OCI-LY1 (cell line): ENCODE measurements around the gene HSPA9.

ENCODE experiments used
- H2AFZ ChIP-seq: fragments of 200-600 bp; sonication (generic), shearing (Covaris generic); 2 replicates; pipeline ENCODE4 v1.6.0; 2014; ENCODE audit warnings: antibody characterized with exemption, mild to moderate bottlenecking, low read length
- H3F3A ChIP-seq: fragments of 200-600 bp; sonication (generic), shearing (Covaris generic); 2 replicates; pipeline ENCODE4 v1.6.0; 2014; ENCODE audit warnings: mild to moderate bottlenecking, antibody characterized with exemption, low read length, moderate library complexity; ENCODE audit not compliant: insufficient read depth
- H3K27ac ChIP-seq: fragments of 200-600 bp; sonication (generic); 2 replicates; pipeline ENCODE4 v1.5.1; 2014; ENCODE audit warnings: low read length, mixed run types, mild to moderate bottlenecking, low read depth; ENCODE audit not compliant: poor library complexity, severe bottlenecking
- H3K27me3 ChIP-seq: fragments of 200-600 bp; sonication (generic); 2 replicates; pipeline ENCODE4 v1.6.0; 2014; ENCODE audit warnings: antibody characterized with exemption, mild to moderate bottlenecking, low read length, moderate library complexity; ENCODE audit not compliant: insufficient read depth
- H3K36me3 ChIP-seq: fragments of 200-600 bp; sonication (generic); 2 replicates; pipeline ENCODE4 v1.6.1; 2014; ENCODE audit warnings: mild to moderate bottlenecking, antibody characterized with exemption, low read length, moderate library complexity, mixed read lengths; ENCODE audit not compliant: insufficient read depth
- H3K4me1 ChIP-seq: fragments of 200-600 bp; sonication (generic); 2 replicates; pipeline ENCODE4 v1.5.1; 2014; ENCODE audit warnings: mild to moderate bottlenecking, low read length, moderate library complexity; ENCODE audit not compliant: insufficient read depth, severe bottlenecking
- H3K4me2 ChIP-seq: fragments of 200-600 bp; sonication (generic), shearing (Covaris generic); 2 replicates; pipeline ENCODE4 v1.6.1; 2014; ENCODE audit warnings: low read length
- H3K4me3 ChIP-seq: fragments of 200-600 bp; sonication (generic); 2 replicates; pipeline ENCODE4 v1.5.1; 2014; ENCODE audit warnings: low read length, low read depth, mild to moderate bottlenecking, mixed read lengths; ENCODE audit not compliant: poor library complexity, severe bottlenecking
- H3K79me2 ChIP-seq: fragments of 200-600 bp; shearing (Covaris generic); 2 replicates; pipeline ENCODE4 v1.6.1; 2016; ENCODE audit warnings: mixed run types, low read length, mixed read lengths; ENCODE audit not compliant: insufficient read depth
- H3K9ac ChIP-seq: fragments of 200-600 bp; sonication (generic), shearing (Covaris generic); 2 replicates; pipeline ENCODE4 v1.6.1; 2014; ENCODE audit warnings: mild to moderate bottlenecking, low read length, mixed read lengths
- H3K9me2 ChIP-seq: fragments of 200-600 bp; sonication (generic), shearing (Covaris generic); 2 replicates; pipeline ENCODE4 v1.6.1; 2014; ENCODE audit warnings: low read depth, mild to moderate bottlenecking, low read length, mixed read lengths
- H3K9me3 ChIP-seq: fragments of 200-600 bp; shearing (Covaris generic); 2 replicates; pipeline ENCODE4 v1.6.1; 2014; ENCODE audit warnings: low read length, mixed read lengths
- H4K20me1 ChIP-seq: fragments of 200-600 bp; sonication (generic), shearing (Covaris generic); 2 replicates; pipeline ENCODE4 v1.6.0; 2016; ENCODE audit warnings: mild to moderate bottlenecking, low read length; ENCODE audit not compliant: insufficient read depth
- CTCF ChIP-seq: fragments of 200-600 bp; sonication (generic), shearing (Covaris generic); IDR thresholded peaks from 2 replicates; pipeline ENCODE4 v1.5.1; 2017; ENCODE audit warnings: mild to moderate bottlenecking, antibody characterized with exemption, low read length, moderate library complexity, mixed read lengths
- EZH2 ChIP-seq: fragments of 200-600 bp; sonication (generic), shearing (Covaris generic); IDR thresholded peaks from 2 replicates; pipeline ENCODE4 v1.8.0; 2017; ENCODE audit warnings: borderline replicate concordance, mixed run types, mild to moderate bottlenecking, antibody characterized with exemption, low read length, moderate library complexity, mixed read lengths

Gene HSPA9

GRCh38 chr5:138543730-138544104 is 31.5 kb downstream of the HSPA9 start:
- Histone ChIP-seq H2AFZ (no peak overlapping the region), H3F3A (no peaks in the 10 kb centered on the region), H3K9me2 (no peaks in the 10 kb centered on the region), H4K20me1 (no peaks in the 10 kb centered on the region), H3K36me3 (peaks cover 37% of the 10 kb centered on the region; the same call in 1 of the 2 replicates), H3K27me3 (no peaks in the 10 kb centered on the region), H3K9me3 (no peaks in the 10 kb centered on the region), H3K4me2 (peak overlapping the region; percentile 84), H3K27ac (peak overlapping the region; percentile 57), H3K4me3 (peak overlapping the region; percentile 78), H3K4me1 (peaks cover 53% of the 10 kb centered on the region), H3K9ac (peak overlapping the region; percentile 88), H3K79me2 (peaks cover 73% of the 10 kb centered on the region)
- TF ChIP-seq EZH2, result no peak
- TF ChIP-seq CTCF, result no peak

- Histone ChIP-seq H3K9me3 (no peaks in the 10 kb centered on the region), H3K27me3 (no peaks in the 10 kb centered on the region), H3K4me2 (peak within 1 kb of the TSS; percentile 91), H4K20me1 (no peaks in the 10 kb centered on the region), H3K79me2 (peaks cover 75% of the 10 kb centered on the region), H3K4me1 (peaks cover 53% of the 10 kb centered on the region), H3F3A (no peaks in the 10 kb centered on the region), H3K9me2 (no peaks in the 10 kb centered on the region), H3K27ac (peak within 1 kb of the TSS; percentile 57), H3K4me3 (peak within 1 kb of the TSS; percentile 78), H3K9ac (peak within 1 kb of the TSS; percentile 98), H3K36me3 (peaks cover 42% of the 10 kb centered on the region; the same call in 1 of the 2 replicates), H2AFZ (no peak within 1 kb of the TSS)
- TF ChIP-seq EZH2 (no peak), CTCF (no peak)
These were observed 32.1 kb downstream of the HSPA9 start, which contains the start of gene ETF1 for GRCh38 chr5:138542956-138543729. ETF1 (minus strand) TSS chr5:138543236; CDS start chr5:138542918, 318 bp downstream.

GRCh38 chr5:138542180-138542955 is 32.8 kb downstream of the HSPA9 start:
- Histone ChIP-seq H2AFZ (no peak overlapping the region), H3K9me3 (no peaks in the 10 kb centered on the region), H3K27ac (peak overlapping the region; percentile 22), H3K4me1 (peaks cover 53% of the 10 kb centered on the region), H3K4me3 (peak overlapping the region; percentile 78), H3K4me2 (peak overlapping the region; percentile 91), H3F3A (no peaks in the 10 kb centered on the region), H3K9me2 (no peaks in the 10 kb centered on the region), H3K36me3 (peaks cover 43% of the 10 kb centered on the region; the same call in 1 of the 2 replicates), H3K27me3 (no peaks in the 10 kb centered on the region), H3K79me2 (peaks cover 74% of the 10 kb centered on the region), H3K9ac (peak overlapping the region; percentile 98), H4K20me1 (no peaks in the 10 kb centered on the region)
- TF ChIP-seq CTCF (no peak), EZH2 (no peak)
